RWPE2 (cell line): ENCODE results near the gene UBE2L3.
"Not testable (repeated sequence)": the region's sequence is repeated elsewhere in the genome, so short reads cannot be mapped to it uniquely, and the experiment has no call there.

Experiments used
- ATAC-seq: fragments of 200-7000 bp; cut with Tn5 transposase; 3 replicates; pipeline ENCODE4 v1.9.1; 2021; ENCODE audit warnings: low read depth
- DNase-seq: peaks from one replicate; pipeline ENCODE4 v3.0.0-alpha.2; 2020; ENCODE audit warnings: low spot score
- H3K27ac ChIP-seq: fragments of 450-650 bp; 2 replicates; pipeline ENCODE4 v1.5.1; 2017; ENCODE audit warnings: mild to moderate bottlenecking; ENCODE audit not compliant: poor library complexity, severe bottlenecking
- H3K27me3 ChIP-seq: fragments of 250-450 bp; sonication (Bioruptor Pico); 2 replicates; pipeline ENCODE4 v1.5.1; 2021; ENCODE audit warnings: mild to moderate bottlenecking, moderate library complexity; ENCODE audit not compliant: insufficient read depth, poor library complexity, severe bottlenecking
- H3K36me3 ChIP-seq: fragments of 250-450 bp; sonication (Bioruptor Pico); 2 replicates; pipeline ENCODE4 v1.5.1; 2020; ENCODE audit warnings: low read depth, mild to moderate bottlenecking, moderate library complexity
- H3K4me1 ChIP-seq: fragments of 250-450 bp; sonication (Bioruptor Pico); 2 replicates; pipeline ENCODE4 v1.5.1; 2021; ENCODE audit warnings: mild to moderate bottlenecking, moderate library complexity; ENCODE audit not compliant: insufficient read depth, poor library complexity, severe bottlenecking
- H3K4me3 ChIP-seq: fragments of 250-450 bp; sonication (Bioruptor Pico); 2 replicates; pipeline ENCODE4 v1.5.1; 2021; ENCODE audit warnings: mild to moderate bottlenecking, moderate library complexity; ENCODE audit not compliant: severe bottlenecking
- H3K9me3 ChIP-seq: fragments of 250-450 bp; sonication (Bioruptor Pico); 2 replicates; pipeline ENCODE4 v1.5.1; 2021; ENCODE audit warnings: mild to moderate bottlenecking, moderate library complexity; ENCODE audit not compliant: severe bottlenecking
- CTCF ChIP-seq: fragments of 450-650 bp; IDR thresholded peaks from one replicate; pipeline ENCODE4 v1.5.1; 2017; ENCODE audit warnings: mild to moderate bottlenecking, moderate library complexity; ENCODE audit not compliant: poor library complexity, severe bottlenecking

UBE2L3 gene

GRCh38 chr22:21567456-21568346 is at the start of gene UBE2L3:
Gene UBE2L3 (plus strand): TSS chr22:21567714. CDS start chr22:21567745, 31 bp downstream.
- peaks cover 3% of the 10 kb centered on the region for H3K9me3 ChIP-seq
- peaks cover 11% of the 10 kb centered on the region for H3K4me1 ChIP-seq
- no peaks in the 10 kb centered on the region for H3K27me3 ChIP-seq
- H3K4me3 ChIP-seq, result peak within 1 kb of the TSS; percentile 98
- peak within 1 kb of the TSS; percentile 74 for H3K27ac ChIP-seq
- H3K36me3 ChIP-seq, result peaks cover 23% of the 10 kb centered on the region; the same call in 1 of the 2 replicates
- peak; percentile 77 for ATAC-seq
- TF ChIP-seq CTCF, result no peak
- DNase-seq, result peak; percentile 89

DNA sequence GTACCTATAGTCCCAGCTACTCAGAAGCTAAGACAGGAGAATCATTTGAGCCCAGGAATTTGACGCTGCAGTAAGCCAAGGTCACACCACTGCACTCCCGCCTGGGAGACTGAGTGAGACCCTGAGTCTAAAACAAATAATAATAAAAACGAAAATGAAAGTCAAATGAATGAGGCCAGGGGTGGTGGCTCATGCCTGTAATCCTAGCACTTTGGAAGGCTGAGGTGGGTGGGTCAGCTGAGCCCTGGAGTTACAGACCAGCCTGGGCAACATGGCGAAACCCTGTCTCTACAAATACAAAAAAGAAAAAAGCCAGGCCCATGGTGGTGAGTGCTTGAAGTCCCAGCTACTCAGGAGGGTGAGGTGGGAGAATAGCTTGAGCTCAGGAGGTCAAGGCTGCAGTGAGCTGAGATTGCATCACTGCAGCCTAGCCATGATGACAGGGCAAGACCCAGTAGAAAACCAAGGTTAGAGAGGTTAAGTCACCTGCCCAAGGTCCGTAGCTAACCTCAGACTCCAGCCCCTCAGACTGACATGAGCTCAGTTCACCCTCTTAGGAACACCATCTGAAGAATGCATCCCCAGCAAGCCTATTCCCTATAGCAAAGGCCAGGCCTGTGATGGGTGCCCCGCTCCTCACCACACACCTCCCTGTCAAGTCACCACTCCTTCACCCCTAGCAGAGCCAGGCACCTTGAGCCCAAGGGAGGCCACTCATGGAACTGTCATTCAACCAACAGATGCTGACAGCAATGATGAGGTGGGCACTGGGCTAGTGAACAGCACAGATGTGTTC is 40.6 kb upstream of the UBE2L3 start:
- not testable (repeated sequence) for H3K4me1 ChIP-seq, H3K9me3 ChIP-seq, DNase-seq, H3K27ac ChIP-seq, H3K4me3 ChIP-seq, H3K36me3 ChIP-seq, H3K27me3 ChIP-seq, ATAC-seq

GRCh38 chr22:21531525-21531924 is 36.0 kb upstream of the UBE2L3 start:
- not testable (repeated sequence) for H3K27ac ChIP-seq, H3K9me3 ChIP-seq, H3K4me1 ChIP-seq, H3K27me3 ChIP-seq, H3K36me3 ChIP-seq, DNase-seq, H3K4me3 ChIP-seq
- ATAC-seq, result peak; percentile 63

GRCh38 chr22:21532863-21533648 is 34.5 kb upstream of the UBE2L3 start:
- H3K4me1 ChIP-seq, H3K36me3 ChIP-seq, ATAC-seq, H3K4me3 ChIP-seq, H3K9me3 ChIP-seq, H3K27ac ChIP-seq, DNase-seq, H3K27me3 ChIP-seq: not testable (repeated sequence)

- not testable (repeated sequence) for ATAC-seq, H3K4me3 ChIP-seq, H3K4me1 ChIP-seq, H3K27me3 ChIP-seq, H3K36me3 ChIP-seq, DNase-seq, H3K27ac ChIP-seq, H3K9me3 ChIP-seq
Measured at GRCh38 chr22:21539862-21540261, 27.7 kb upstream of the UBE2L3 start.

DNA sequence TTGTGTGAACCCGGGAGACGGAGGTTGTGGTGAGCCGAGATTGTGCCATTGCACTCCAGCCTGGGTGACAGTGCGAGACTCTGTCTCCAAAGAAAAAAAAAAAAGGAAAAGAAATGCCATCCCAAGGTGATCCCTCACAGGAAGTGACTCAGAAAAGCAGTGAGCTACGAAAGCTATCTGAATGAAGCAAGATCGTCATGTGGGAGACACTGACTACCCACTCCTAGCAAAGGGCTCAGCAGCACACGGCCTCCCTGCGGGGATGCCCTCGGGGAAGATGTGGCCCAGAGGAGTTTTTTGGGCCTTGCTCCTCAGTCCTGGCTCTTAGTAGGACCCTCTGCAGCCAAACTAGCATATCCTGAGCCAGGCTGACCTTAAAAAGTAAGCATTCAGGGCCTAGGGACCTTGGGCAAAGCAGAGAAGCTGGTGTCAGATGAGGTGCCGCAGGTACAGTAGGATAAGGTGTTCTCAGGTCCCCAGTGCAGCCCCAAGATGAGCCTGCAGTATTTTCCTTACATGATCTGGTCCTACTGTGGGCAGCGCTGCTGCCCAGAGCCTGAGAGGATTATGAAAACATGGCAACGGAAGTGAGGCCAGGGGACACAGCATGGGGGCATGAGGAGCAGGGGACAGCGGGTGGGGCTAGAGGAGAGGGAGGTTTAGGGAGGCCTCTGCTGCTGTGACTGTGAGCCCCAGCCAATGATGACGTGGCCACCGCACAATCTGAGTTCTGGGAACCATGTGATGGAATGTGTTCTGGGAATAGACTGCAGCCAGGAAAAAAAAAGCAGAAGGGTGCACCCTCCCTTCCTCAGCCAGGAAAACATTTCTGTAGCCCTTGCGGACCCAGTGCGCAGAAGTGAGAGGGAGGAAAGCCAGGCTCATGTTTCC is 22.8 kb upstream of the UBE2L3 start:
- not testable (repeated sequence) for DNase-seq, H3K27ac ChIP-seq, H3K4me1 ChIP-seq, H3K4me3 ChIP-seq, H3K9me3 ChIP-seq, H3K27me3 ChIP-seq, H3K36me3 ChIP-seq
- ATAC-seq, result peak; percentile 77

GRCh38 chr22:21549558-21549957 is 18.0 kb upstream of the UBE2L3 start:
- not testable (repeated sequence) for H3K4me1 ChIP-seq, H3K27ac ChIP-seq
- ATAC-seq, result peak; percentile 65

DNA sequence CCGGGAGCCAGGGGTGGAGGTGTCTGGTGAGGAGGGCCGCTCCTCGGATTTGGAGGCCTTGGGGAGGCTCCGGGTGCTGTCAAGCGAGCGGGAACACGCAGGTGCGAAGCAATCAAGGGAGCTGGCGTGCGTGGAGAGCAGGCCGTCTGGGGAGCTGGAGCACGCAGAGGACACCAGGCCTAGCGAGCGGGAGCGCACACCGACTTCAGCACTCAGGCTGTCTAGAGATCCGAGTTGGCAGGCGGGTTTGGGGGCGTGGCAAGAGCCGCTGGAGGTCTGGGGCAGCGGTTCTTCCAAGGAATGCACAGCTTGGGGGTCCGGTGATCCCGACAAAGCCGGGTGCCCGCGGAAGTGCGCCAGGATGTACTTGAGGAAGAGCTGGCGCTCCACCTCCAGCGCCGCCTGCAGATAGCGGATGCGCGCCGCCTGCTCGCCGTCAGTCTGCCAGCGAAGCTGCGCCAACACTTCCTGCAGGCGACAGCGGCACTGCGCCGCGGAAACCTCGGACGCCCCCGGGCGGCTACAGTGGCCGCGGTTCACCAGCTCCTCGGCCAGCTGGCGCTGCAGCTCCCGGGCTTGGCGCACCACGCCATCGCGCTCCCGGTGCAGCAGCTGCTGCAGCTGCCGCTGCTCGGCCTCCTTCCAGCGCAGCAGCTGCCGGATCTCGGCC is 17.4 kb upstream of the UBE2L3 start:
- not testable (repeated sequence) for H3K36me3 ChIP-seq, H3K4me1 ChIP-seq, H3K9me3 ChIP-seq, H3K27me3 ChIP-seq, H3K27ac ChIP-seq, DNase-seq, H3K4me3 ChIP-seq
- ATAC-seq, result peak; percentile 52

More at GRCh38 chr22:21549558-21549957, 18.0 kb upstream of the UBE2L3 start:
- H3K9me3 ChIP-seq, DNase-seq, H3K27me3 ChIP-seq, H3K4me3 ChIP-seq, H3K36me3 ChIP-seq: not testable (repeated sequence)

- not testable (repeated sequence) for DNase-seq, H3K4me3 ChIP-seq, H3K27me3 ChIP-seq, H3K36me3 ChIP-seq, H3K9me3 ChIP-seq, H3K27ac ChIP-seq, H3K4me1 ChIP-seq
- peak; percentile 61 for ATAC-seq
Measured at GRCh38 chr22:21550678-21551047, 16.9 kb upstream of the UBE2L3 start.
